Fibroblast of lung (primary cell): ENCODE measurements around the gene CREBRF.

Experiments used
- CTCF ChIP-seq, 2 donors: IDR thresholded peaks in 1 of 2; conservative IDR thresholded peaks in 1 of 2; 1 replicate in 1 of 2; 2 replicates in 1 of 2; pipeline ENCODE4 v1.5.1; 2011 to 2012; ENCODE audit warnings: low read length in 2 of 2, control low read depth in 1 of 2, inconsistent platforms in 1 of 2, low read depth in 1 of 2, mild to moderate bottlenecking in 1 of 2
- EZH2 ChIP-seq: IDR thresholded peaks from 2 replicates; pipeline ENCODE4 v1.5.1; 2012; ENCODE audit warnings: low read length, control low read depth, mild to moderate bottlenecking; ENCODE audit errors: missing control alignments

DNA sequence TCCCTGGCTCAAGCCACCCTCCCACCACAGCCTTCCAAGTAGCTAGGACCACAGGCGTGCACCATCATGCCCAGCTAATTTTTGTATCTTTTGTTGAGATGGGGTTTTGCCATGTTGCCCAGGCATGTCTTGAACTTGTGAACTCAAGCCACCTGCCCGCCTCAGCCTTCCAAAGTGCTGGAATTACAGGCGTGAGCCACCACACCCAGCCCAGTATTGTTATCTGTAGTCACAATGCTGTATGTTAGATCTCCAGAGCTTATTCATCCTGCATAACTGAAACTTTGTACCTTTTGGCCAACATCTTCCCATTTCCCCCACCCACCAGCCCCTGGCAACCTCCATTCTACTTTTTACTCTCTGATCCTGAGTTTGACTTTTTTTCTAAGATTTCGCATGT lies 37.5 kb downstream of the CREBRF start:
- TF ChIP-seq CTCF (conservative IDR thresholded peaks at IDR 0.05 in 1 of 2, IDR thresholded peaks at IDR 0.05 in 1 of 2; ENCODE audit: low read depth in 1 of 2, low read length in 2 of 2) (no peak), EZH2 (no peak)
